SK-N-MC (cell line): ENCODE measurements around the gene PER3.

Experiments used
- DNase-seq: peaks from one replicate; pipeline ENCODE4 v3.0.0-alpha.2; 2011; ENCODE audit warnings: low read depth, low spot score
- H3K27ac ChIP-seq: fragments of 200-600 bp; sonication (generic); 2 replicates; pipeline ENCODE4 v1.5.1; 2016; ENCODE audit warnings: mixed run types
- H3K36me3 ChIP-seq: fragments of 200-600 bp; sonication (generic); 2 replicates; pipeline ENCODE4 v1.6.1; 2017; ENCODE audit warnings: antibody characterized with exemption, low read length, mixed read lengths; ENCODE audit not compliant: insufficient read depth
- H3K4me3 ChIP-seq: fragments of 200-600 bp; sonication (generic); 2 replicates; pipeline ENCODE4 v1.5.1; 2016
- H3K9ac ChIP-seq: fragments of 200-600 bp; sonication (generic); 2 replicates; pipeline ENCODE4 v1.8.0; 2017; ENCODE audit warnings: mixed run types, mixed read lengths; ENCODE audit not compliant: insufficient read length
- H3K9me3 ChIP-seq: fragments of 200-600 bp; sonication (generic); 2 replicates; pipeline ENCODE4 v1.6.1; 2017; ENCODE audit warnings: low read depth, mild to moderate bottlenecking, antibody characterized with exemption, low read length, moderate library complexity, mixed read lengths
- EZH2 ChIP-seq: fragments of 200-600 bp; sonication (generic); IDR thresholded peaks from one replicate; pipeline ENCODE4 v1.6.1; 2017; ENCODE audit warnings: antibody characterized with exemption
- FOXP2 ChIP-seq: optimal IDR thresholded peaks from 2 replicates; pipeline ENCODE3; 2011; ENCODE audit warnings: mild to moderate bottlenecking, moderate library complexity; ENCODE audit not compliant: insufficient read depth; ENCODE audit errors: extremely low read length, control extremely low read depth
- POLR2AphosphoS5 ChIP-seq: IDR thresholded peaks from 2 replicates; pipeline ENCODE4 v1.6.1; 2012; ENCODE audit warnings: mild to moderate bottlenecking, low read depth, low read length, borderline replicate concordance

The PER3 gene

DNA sequence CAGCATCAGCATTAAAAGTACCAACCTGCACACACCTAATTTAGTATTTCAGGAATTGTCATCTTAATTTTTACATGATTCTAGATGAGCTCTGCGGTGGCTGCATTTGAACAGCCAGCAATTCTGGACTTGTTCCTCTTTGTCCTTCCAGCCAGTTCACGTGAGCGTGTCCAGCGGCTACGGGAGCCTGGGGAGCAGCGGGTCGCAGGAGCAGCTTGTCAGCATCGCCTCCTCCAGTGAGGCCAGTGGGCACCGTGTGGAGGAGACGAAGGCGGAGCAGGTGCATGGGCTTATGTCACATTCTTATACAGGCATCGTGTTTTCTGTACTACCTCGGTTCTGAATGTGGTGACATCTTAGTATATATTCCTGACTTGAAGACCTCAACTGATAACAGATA is 25.7 kb downstream of the PER3 start:
- Histone ChIP-seq H3K9ac (no peak overlapping the region), H3K4me3 (no peak overlapping the region), H3K9me3 (peaks cover 6% of the 10 kb centered on the region; the same call in 1 of the 2 replicates), H3K36me3 (no peaks in the 10 kb centered on the region; the same call in 1 of the 2 replicates), H3K27ac (no peak overlapping the region)
- DNase-seq, result no peak
- no peak for TF ChIP-seq FOXP2
- no peak for TF ChIP-seq EZH2
- TF ChIP-seq POLR2AphosphoS5, result no peak

DNA sequence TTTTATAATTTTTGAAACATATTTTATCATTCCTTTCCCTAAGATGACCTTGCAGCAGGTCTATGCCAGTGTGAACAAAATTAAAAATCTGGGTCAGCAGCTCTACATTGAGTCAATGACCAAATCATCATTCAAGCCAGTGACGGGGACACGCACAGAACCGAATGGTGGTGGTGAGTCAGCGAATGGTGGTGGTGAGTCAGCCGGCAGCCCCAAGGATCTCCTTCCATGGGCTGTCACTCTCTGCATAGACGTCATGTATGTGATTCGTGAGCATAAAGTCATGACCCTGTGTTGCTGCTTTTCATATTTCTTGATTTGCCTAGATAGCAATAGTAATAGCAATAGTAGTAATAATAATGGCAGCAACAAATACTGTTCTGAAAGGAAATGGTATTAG is 26.3 kb downstream of the PER3 start:
- no peak for DNase-seq
- H3K36me3 ChIP-seq, result no peaks in the 10 kb centered on the region; the same call in 1 of the 2 replicates
- TF ChIP-seq POLR2AphosphoS5, result no peak
- TF ChIP-seq FOXP2, result no peak
- TF ChIP-seq EZH2, result no peak
- H3K27ac ChIP-seq, result no peak overlapping the region
- no peak overlapping the region for H3K4me3 ChIP-seq
- H3K9ac ChIP-seq, result no peak overlapping the region
- peaks cover 6% of the 10 kb centered on the region; the same call in 1 of the 2 replicates for H3K9me3 ChIP-seq

DNA sequence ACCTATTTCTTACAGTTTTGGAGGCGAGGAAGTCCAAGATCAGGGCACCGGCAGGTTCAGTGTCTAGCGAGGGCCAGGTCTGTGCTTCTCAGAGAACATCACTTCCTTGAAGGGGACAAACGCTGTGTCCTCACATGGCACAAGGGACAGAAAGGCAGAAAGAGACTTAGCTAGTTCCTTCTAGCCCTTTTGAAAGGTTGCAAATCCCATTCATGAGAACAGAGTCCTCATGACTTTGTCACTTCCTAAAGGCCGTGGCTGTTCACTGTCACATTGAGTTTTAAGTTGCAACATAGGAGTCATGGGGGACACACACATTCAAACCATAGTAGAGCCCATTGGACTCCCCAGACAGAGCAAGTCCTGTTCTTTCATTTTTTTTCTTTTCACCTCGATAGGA is 27.4 kb downstream of the PER3 start:
- no peak overlapping the region for H3K27ac ChIP-seq
- no peak overlapping the region for H3K4me3 ChIP-seq
- no peak for TF ChIP-seq EZH2
- TF ChIP-seq FOXP2, result no peak
- TF ChIP-seq POLR2AphosphoS5, result no peak
- DNase-seq, result no peak
- H3K36me3 ChIP-seq, result no peaks in the 10 kb centered on the region; the same call in 1 of the 2 replicates
- no peak overlapping the region for H3K9ac ChIP-seq
- peaks cover 6% of the 10 kb centered on the region; the same call in 1 of the 2 replicates for H3K9me3 ChIP-seq

DNA sequence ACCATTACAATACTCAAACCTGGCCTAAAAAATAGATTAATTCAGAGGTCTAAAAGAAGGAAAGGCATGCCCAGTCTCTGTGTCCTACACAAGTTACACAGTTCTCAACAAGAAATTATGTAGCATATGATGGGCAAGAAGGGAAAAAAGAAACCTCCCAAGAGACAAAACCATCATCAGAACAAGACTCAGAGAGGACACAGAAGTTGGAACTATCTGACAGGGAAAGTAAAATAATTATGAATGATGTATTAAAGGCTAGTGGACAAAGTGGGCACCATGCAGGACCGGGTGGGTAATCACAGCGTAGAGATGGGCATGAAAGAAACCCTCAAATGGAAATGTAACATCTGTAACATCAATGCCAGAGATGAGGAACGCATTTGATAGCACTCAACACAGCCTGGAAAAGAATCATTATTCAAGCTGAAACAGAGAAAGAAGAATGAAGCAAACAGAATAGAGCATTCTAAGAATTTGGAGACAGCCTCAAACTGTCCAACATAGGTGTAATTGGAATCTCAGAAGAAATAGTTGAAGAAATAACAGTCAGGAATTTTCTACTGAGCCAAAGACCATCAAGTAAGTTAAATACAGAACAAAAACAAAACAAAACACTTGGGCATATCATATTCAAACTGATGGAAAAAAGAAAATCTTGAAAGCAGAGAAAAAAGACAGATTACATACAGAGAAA is 29.7 kb downstream of the PER3 start:
- Histone ChIP-seq H3K9me3 (peaks cover 4% of the 10 kb centered on the region; the same call in 1 of the 2 replicates), H3K4me3 (no peak overlapping the region), H3K9ac (no peak overlapping the region), H3K27ac (no peak overlapping the region), H3K36me3 (no peaks in the 10 kb centered on the region; the same call in 1 of the 2 replicates)
- TF ChIP-seq FOXP2 (no peak), POLR2AphosphoS5 (no peak), EZH2 (no peak)
- DNase-seq, result no peak

DNA sequence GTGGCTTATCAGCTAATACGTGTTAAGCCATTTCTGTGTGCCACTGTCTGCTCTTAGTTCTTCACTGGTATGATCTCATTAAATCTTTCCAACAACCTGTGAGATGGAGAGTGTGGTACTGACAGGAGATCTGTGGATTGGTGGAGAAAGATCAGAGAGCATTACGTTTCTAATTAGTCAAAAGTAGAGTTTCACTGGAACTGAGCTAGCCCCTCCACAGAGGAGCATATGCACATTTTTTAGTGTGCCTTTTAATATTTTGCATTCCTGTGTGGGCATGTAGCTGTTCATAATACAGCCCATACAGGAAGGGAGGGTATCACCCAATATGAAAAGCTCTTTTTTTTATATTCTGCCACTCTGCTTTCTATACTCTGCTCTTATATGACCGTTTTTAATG is 37.2 kb downstream of the PER3 start:
- DNase-seq, result no peak
- Histone ChIP-seq H3K9me3 (no peaks in the 10 kb centered on the region), H3K27ac (no peak overlapping the region), H3K36me3 (no peaks in the 10 kb centered on the region), H3K9ac (no peak overlapping the region), H3K4me3 (no peak overlapping the region)
- TF ChIP-seq POLR2AphosphoS5, result no peak
- TF ChIP-seq FOXP2, result no peak
- TF ChIP-seq EZH2, result no peak

DNA sequence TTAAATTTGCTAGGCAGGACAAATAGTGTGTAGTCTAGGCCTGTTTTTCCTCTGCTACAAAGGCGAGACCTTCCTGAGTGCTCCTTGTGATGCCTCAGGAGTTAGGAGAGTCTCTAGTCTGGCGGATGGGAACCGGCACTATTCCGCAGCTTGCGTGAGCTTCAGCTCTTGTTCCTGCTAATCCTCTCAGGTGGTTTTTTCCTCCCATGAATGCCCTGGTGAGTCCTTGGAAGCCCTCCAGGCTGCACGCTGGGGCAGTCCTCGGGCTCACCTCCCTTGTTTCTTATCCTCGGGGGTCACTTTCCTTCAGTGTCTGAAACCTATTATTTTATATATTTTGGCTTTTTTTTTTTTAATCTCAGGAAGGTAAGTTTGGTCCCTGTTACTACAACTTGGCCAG is 40.6 kb downstream of the PER3 start:
- Histone ChIP-seq H3K36me3 (no peaks in the 10 kb centered on the region; the same call in 1 of the 2 replicates), H3K27ac (no peak overlapping the region), H3K9me3 (no peaks in the 10 kb centered on the region), H3K4me3 (no peak overlapping the region), H3K9ac (no peak overlapping the region)
- no peak for DNase-seq
- TF ChIP-seq EZH2, result no peak
- no peak for TF ChIP-seq FOXP2
- TF ChIP-seq POLR2AphosphoS5, result no peak

DNA sequence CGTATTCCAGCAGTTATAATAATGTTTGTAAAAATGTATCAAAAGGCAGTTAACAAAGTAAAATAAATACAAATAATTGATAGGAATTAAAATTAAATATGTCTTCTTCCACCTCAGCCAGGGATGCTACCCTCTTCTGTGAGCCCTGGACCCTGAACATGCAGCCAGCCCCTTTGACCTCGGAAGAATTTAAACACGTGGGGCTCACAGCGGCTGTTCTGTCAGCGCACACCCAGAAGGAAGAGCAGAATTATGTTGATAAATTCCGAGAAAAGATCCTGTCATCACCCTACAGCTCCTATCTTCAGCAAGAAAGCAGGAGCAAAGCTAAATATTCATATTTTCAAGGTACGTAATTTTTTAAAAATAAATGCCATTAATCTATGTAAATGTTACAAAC is 42.3 kb downstream of the PER3 start:
- H3K36me3 ChIP-seq, result no peaks in the 10 kb centered on the region; the same call in 1 of the 2 replicates
- H3K27ac ChIP-seq, result no peak overlapping the region
- DNase-seq, result no peak
- H3K4me3 ChIP-seq, result no peak overlapping the region
- H3K9me3 ChIP-seq, result no peaks in the 10 kb centered on the region
- TF ChIP-seq POLR2AphosphoS5, result no peak
- TF ChIP-seq EZH2, result no peak
- TF ChIP-seq FOXP2, result no peak
- H3K9ac ChIP-seq, result no peak overlapping the region

DNA sequence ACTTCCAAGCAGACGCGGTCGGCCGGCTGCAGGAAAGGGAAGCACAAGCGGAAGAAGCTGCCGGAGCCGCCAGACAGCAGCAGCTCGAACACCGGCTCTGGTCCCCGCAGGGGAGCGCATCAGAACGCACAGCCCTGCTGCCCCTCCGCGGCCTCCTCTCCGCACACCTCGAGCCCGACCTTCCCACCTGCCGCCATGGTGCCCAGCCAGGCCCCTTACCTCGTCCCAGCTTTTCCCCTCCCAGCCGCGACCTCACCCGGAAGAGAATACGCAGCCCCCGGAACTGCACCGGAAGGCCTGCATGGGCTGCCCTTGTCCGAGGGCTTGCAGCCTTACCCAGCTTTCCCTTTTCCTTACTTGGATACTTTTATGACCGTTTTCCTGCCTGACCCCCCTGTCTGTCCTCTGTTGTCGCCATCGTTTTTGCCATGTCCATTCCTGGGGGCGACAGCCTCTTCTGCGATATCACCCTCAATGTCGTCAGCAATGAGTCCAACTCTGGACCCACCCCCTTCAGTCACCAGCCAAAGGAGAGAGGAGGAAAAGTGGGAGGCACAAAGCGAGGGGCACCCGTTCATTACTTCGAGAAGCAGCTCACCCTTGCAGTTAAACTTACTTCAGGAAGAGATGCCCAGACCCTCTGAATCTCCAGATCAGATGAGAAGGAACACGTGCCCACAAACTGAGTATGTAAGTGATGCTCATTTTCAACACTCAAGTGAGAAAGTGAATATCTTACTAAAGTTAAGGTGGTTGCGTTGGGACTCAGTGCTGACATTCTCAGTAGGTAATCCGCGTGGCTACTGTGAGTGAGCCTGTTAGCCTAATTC is 43.2 kb downstream of the PER3 start:
- DNase-seq, result no peak
- Histone ChIP-seq H3K36me3 (no peaks in the 10 kb centered on the region; the same call in 1 of the 2 replicates), H3K4me3 (no peak overlapping the region), H3K9me3 (no peaks in the 10 kb centered on the region), H3K9ac (no peak overlapping the region), H3K27ac (no peak overlapping the region)
- no peak for TF ChIP-seq EZH2
- TF ChIP-seq FOXP2, result no peak
- TF ChIP-seq POLR2AphosphoS5, result no peak
